HCT116 (cell line): ENCODE data around the gene FAM20B. TPM values are rescaled to one million over a fixed set of nuclear protein-coding genes. Genes with fewer than 3 reads are reported as not detected.

Experiments used
- ATAC-seq: fragments of 200-7000 bp; cut with Tn5 transposase; 2 replicates; pipeline ENCODE4 v1.9.1; 2020; ENCODE audit warnings: mild to moderate bottlenecking, moderate library complexity
- BruUV-seq: library from RNA; stranded (reverse); fragments of 400-500 nt; replicated peaks from 2 replicates; lab custom pipeline; 2021; lab: Mats Ljungman, UMichigan
- CTCF ChIA-PET: fragments of 300-600 bp; sonication (Branson Sonifier 250); formaldehyde crosslinking; loops from one replicate; lab custom pipeline; 2021; ENCODE audit warnings: antibody characterized with exemption; lab: Charles Lee
- POLR2A ChIA-PET: fragments of 300-600, 350-600 bp; sonication (Branson Sonifier 250); formaldehyde crosslinking; loops from one replicate; lab custom pipeline; 2021; ENCODE audit warnings: antibody characterized with exemption; lab: Charles Lee
- RAD21 ChIA-PET, 2 experiments: fragments of 300-600 bp; sonication (Branson Sonifier 250); formaldehyde crosslinking; loops; one replicate each; lab custom pipeline; 2023; ENCODE audit warnings: low total read pairs in 2 of 2; ENCODE audit not compliant: uncharacterized antibody in 2 of 2, unreplicated experiment in 2 of 2, low non-redundant PET in 1 of 2; lab: Charles Lee
- DNase-seq: peaks from one replicate; pipeline ENCODE4 v3.0.0-alpha.2; 2010; ENCODE audit warnings: low read depth, low spot score
- H2AFZ ChIP-seq: fragments of 200-600 bp; shearing (Covaris generic), sonication (generic); 2 replicates; pipeline ENCODE4 v1.6.1; 2017; ENCODE audit warnings: low read depth, mixed run types, mixed read lengths, antibody characterized with exemption, low read length; ENCODE audit not compliant: poor library complexity, severe bottlenecking
- H3K27ac ChIP-seq: 2 replicates; pipeline ENCODE4 v1.5.1; 2012; ENCODE audit warnings: low read depth, low read length
- H3K27me3 ChIP-seq: fragments of 200-600 bp; sonication (generic); 2 replicates; pipeline ENCODE4 v1.6.1; 2016; ENCODE audit warnings: mixed run types, low read length, mixed read lengths; ENCODE audit not compliant: insufficient read depth
- H3K36me3 ChIP-seq, 2 experiments: fragments of 200-500 bp in 1 of 2; fragments of 200-600 bp in 1 of 2; sonication (Bioruptor generic) in 1 of 2; sonication (generic) in 1 of 2; 2 replicates each; pipeline versions ENCODE4 v1.5.1 to v1.6.1; 2014 to 2016; ENCODE audit warnings: low read length in 2 of 2, inconsistent platforms in 1 of 2, mixed read lengths in 1 of 2, mixed run types in 1 of 2; ENCODE audit not compliant: insufficient read depth in 2 of 2, control insufficient read depth in 1 of 2
- H3K4me1 ChIP-seq, 2 experiments: fragments of 200-600 bp in 1 of 2; sonication (generic) in 1 of 2; 2 replicates each; pipeline versions ENCODE4 v1.5.1 to v1.6.1; 2012 to 2017; ENCODE audit warnings: low read length in 2 of 2, inconsistent platforms in 1 of 2, mild to moderate bottlenecking in 1 of 2, mixed read lengths in 1 of 2, mixed run types in 1 of 2, moderate library complexity in 1 of 2; ENCODE audit not compliant: insufficient read depth in 2 of 2, control insufficient read depth in 1 of 2
- H3K4me2 ChIP-seq: fragments of 200-600 bp; sonication (generic); 2 replicates; pipeline ENCODE4 v1.6.1; 2017; ENCODE audit warnings: mixed run types, low read length, mixed read lengths
- H3K4me3 ChIP-seq, 2 experiments: fragments of 200-600 bp in 1 of 2; sonication (generic) in 1 of 2; replicated peaks in 1 of 2; 2 replicates each; pipeline ENCODE4 v1.5.1; 2011 to 2016; ENCODE audit warnings: low read length in 2 of 2, control low read depth in 1 of 2, low read depth in 1 of 2, mild to moderate bottlenecking in 1 of 2, mixed read lengths in 1 of 2, mixed run types in 1 of 2
- H3K79me2 ChIP-seq: fragments of 200-600 bp; sonication (generic); 2 replicates; pipeline ENCODE4 v1.6.1; 2017; ENCODE audit warnings: mild to moderate bottlenecking, mixed run types, low read length, moderate library complexity, mixed read lengths; ENCODE audit not compliant: insufficient read depth
- H3K9ac ChIP-seq: fragments of 200-600 bp; sonication (generic); 2 replicates; pipeline ENCODE4 v1.6.1; 2016; ENCODE audit warnings: low read length, mixed read lengths
- H3K9me2 ChIP-seq: fragments of 200-600 bp; sonication (generic), shearing (Covaris generic); 2 replicates; pipeline ENCODE4 v1.6.1; 2017; ENCODE audit warnings: mixed run types, mild to moderate bottlenecking, moderate library complexity; ENCODE audit not compliant: insufficient read depth
- H3K9me3 ChIP-seq, 2 experiments: fragments of 200-500 bp in 1 of 2; fragments of 200-600 bp in 1 of 2; sonication (Bioruptor generic) in 1 of 2; sonication (generic) in 1 of 2; 2 replicates each; pipeline ENCODE4 v1.6.1; 2014 to 2017; ENCODE audit warnings: low read length in 2 of 2, mixed read lengths in 2 of 2, inconsistent platforms in 1 of 2, low read depth in 1 of 2, mild to moderate bottlenecking in 1 of 2, mixed run types in 1 of 2, moderate library complexity in 1 of 2; ENCODE audit not compliant: control insufficient read depth in 1 of 2, insufficient read depth in 1 of 2
- H4K20me1 ChIP-seq: fragments of 200-600 bp; sonication (generic), shearing (Covaris generic); 2 replicates; pipeline ENCODE4 v1.6.1; 2017; ENCODE audit warnings: mixed run types, mild to moderate bottlenecking, moderate library complexity; ENCODE audit not compliant: insufficient read depth
- CTCF ChIP-seq, 3 experiments: fragments of 200-600 bp in 1 of 3; sonication (generic) in 1 of 3; IDR thresholded peaks in 2 of 3; conservative IDR thresholded peaks in 1 of 3; 2 replicates each; pipeline ENCODE4 v1.5.1; 2012 to 2017; ENCODE audit warnings: low read depth in 2 of 3, low read length in 2 of 3, antibody characterized with exemption in 1 of 3, borderline replicate concordance in 1 of 3, control low read depth in 1 of 3, mild to moderate bottlenecking in 1 of 3, mixed read lengths in 1 of 3, mixed run types in 1 of 3, moderate library complexity in 1 of 3; ENCODE audit not compliant: insufficient read depth in 1 of 3
- RAD21 ChIP-seq: IDR thresholded peaks from 2 replicates; pipeline ENCODE4 v1.6.1; 2012; ENCODE audit warnings: low read depth, mild to moderate bottlenecking
- SIN3A ChIP-seq: IDR thresholded peaks from 2 replicates; pipeline ENCODE4 v1.6.1; 2012; ENCODE audit warnings: low read depth
- intact Hi-C: fragments of 100-400 bp; cut with micrococcal nuclease; formaldehyde crosslinking; loops from 2 replicates; pipeline ENCODE4 v1.10.0; 2022
- total RNA-seq: library from RNA; stranded (reverse); gene quantifications from one replicate; pipeline ENCODE4 v1.2.1, GENCODE V29; 2021; ENCODE audit not compliant: unreplicated experiment

The FAM20B gene
- total RNA-seq, 1 experiment from 2014 or later = 36.7 TPM

- ChIA-PET CTCF (interaction anchor here (0.7 to 4.1 kb wide), 21 partner anchors 14 to 971 kb away, joined by 3 to 42 read pairs (median 6); no protein-coding TSS in a partner anchor), RAD21 (interaction anchor here (0.6 to 3.0 kb wide), 12 partner anchors 16 to 703 kb away, joined by 3 to 10 read pairs (median 4); no protein-coding TSS in a partner anchor), POLR2A (interaction anchor here (0.8 to 1.0 kb wide), 2 partner anchors 11 to 460 kb away, joined by 3 read pairs; no protein-coding TSS in a partner anchor)
- no peaks in the 10 kb centered on the region for H3K9me2 ChIP-seq
- no peak overlapping the region for H3K4me3 ChIP-seq
- ATAC-seq (peak; percentile 91), DNase-seq (no peak)
- no peak overlapping the region for H3K27ac ChIP-seq
- peak overlapping the region; percentile 49 for H3K4me2 ChIP-seq
- H3K4me1 ChIP-seq = peaks cover 0 to 11% of the 10 kb centered on the region in 2 experiments; a peak in 3 of 4 replicates
- H3K27me3 ChIP-seq = no peaks in the 10 kb centered on the region
- peak overlapping the region; percentile 94 for H2AFZ ChIP-seq
- no peak overlapping the region for H3K9ac ChIP-seq
- H3K9me3 ChIP-seq = no peaks in the 10 kb centered on the region
- TF ChIP-seq RAD21 = peak; percentile 98
- peak; percentile 96 to 97 (median 97) for TF ChIP-seq CTCF (IDR thresholded peaks at IDR 0.05 in 2 of 3, conservative IDR thresholded peaks at IDR 0.05 in 1 of 3; ENCODE audit: borderline replicate concordance in 1 of 3, insufficient read depth in 1 of 3, low read depth in 2 of 3, low read length in 2 of 3)
- TF ChIP-seq SIN3A = no peak
- BruUV-seq = no TSS peak
- H3K79me2 ChIP-seq = no peaks in the 10 kb centered on the region
- no peaks in the 10 kb centered on the region for H3K36me3 ChIP-seq
- intact Hi-C loops = loop anchor here (1.0 to 10.0 kb wide), 5 partner anchors 228 to 1058 kb away; no protein-coding TSS in a partner anchor
- H4K20me1 ChIP-seq = no peaks in the 10 kb centered on the region
Observed at GRCh38 chr1:179002552-179003345, 22.9 kb upstream of the FAM20B start.
